Inferior parietal cortex (tissue), 1 donor: Measurements from ENCODE around the gene AKR1E2.
"Not testable (repeated sequence)": the region's sequence is repeated elsewhere in the genome, so short reads cannot be mapped to it uniquely, and the experiment has no call there.

Experiments
- DNase-seq: peaks from one replicate; pipeline ENCODE4 v3.0.0-alpha.2; 2016; ENCODE audit errors: extremely low spot score

Gene AKR1E2

DNA sequence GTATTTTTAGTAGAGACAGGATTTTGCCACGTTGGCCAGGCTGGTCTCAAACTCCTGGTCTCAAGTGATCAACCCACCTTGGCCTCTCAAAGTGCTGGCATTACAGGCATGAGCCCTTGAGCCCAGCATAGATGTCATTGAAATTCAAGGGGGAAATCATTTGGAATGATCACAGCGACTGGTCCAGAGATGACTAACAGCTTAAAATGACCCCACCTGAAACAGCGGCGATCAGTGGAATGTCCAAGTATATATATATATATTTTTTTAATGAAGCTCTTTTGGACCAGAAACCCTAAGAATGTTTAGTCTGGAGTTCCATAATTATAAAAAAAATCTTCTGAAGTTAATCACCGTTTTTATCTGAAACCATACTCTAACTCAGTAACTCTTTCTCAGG is 12.5 kb upstream of the AKR1E2 start:
- DNase-seq: no peak

GRCh38 chr10:4815646-4816180 is 10.3 kb upstream of the AKR1E2 start:
- DNase-seq: not testable (repeated sequence)

DNA sequence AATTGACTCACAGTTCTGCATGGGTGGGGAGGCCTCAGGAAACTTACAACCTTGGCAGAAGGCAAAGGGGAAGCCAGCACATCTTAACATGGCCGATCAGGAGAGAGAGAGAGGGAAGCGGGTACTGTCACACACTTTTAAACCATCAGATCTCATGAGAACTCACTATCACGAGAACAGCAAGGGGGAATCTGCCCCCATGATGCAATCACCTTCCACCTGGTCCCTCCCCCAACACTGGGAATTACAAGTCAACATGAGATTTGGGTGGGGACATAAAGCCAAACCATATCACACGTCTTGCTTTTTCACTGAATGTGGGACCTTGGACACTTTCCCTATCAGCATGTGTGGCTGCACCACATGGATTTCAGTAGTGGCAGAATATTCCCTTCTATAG is 9.0 kb upstream of the AKR1E2 start:
- DNase-seq: no peak

DNA sequence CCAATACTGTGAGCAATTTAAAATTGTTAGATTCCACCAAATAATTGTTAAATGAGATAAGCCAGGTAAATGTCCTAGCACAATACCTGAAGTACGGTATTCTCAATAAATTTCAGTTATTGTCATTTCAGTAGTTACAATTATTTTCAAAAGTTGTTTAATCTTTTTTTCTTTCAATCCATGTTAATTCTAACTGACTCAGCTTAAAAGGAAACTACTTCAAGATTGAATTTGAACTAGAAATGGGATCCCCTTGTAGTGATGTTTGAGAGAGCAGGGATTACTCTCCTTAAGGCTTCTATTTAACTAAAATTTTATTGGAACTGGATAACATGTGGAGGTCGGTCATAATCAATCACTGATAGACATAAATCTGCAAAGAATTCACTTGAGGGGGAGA is 6.9 kb upstream of the AKR1E2 start:
- no peak for DNase-seq

GRCh38 chr10:4819707-4820106 is 6.3 kb upstream of the AKR1E2 start:
- DNase-seq: no peak

DNA sequence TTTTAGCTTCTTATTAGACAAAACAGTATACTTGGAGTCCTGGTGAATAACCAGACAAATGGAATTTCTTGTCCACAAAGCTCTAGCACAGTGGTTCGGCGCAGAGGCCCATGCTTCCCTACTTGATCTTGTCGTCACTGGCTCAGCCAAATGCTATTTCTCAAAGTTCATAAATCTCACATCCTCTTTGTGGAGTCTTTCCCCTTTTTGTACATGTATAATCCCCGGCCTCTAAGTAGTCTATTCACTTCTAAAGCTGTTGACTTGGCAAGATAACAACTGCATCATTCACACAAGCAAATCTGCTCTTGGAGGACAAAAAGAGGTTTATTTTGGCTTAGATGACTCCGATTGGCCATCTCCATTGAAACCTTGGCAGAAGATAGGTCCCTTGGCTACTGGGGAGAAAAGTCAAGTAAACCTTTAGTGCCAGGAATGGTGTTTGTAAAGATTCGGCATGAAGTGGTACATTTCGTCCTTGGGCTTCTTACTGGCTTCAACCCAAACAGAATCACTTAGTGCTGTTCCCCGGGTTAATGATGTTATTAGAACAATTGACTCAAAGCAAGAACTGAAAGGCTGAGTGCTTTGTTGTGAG is 5.1 kb upstream of the AKR1E2 start:
- DNase-seq: peak; percentile 40

- DNase-seq: no peak
Measured at GRCh38 chr10:4822208-4822607, 3.8 kb upstream of the AKR1E2 start.

DNA sequence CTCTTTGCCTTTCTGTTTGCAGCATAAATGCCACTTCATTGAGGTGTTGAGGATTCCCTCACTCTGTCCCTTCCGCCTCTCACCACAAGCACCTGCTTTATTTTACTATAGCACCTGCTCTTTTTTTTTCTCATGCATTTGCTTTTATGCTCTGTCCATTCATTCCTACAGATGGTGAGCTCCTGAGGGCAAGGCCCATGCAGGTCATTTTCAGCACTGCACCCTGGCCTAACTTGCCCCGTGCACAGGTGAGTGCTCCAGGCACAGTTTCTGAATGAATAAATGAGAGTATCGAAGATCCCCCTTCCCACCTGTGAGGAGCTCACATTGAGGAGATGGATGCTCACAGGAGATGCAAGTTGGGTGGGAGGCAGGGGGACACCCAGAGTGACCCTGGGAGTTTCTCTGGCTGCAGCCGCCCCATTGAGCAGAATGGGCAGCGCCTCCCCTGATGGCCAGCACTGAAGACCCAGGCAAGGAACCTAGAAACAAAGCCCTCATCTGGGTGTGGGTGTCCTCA is 1.2 kb upstream of the AKR1E2 start:
- DNase-seq: no peak

DNA sequence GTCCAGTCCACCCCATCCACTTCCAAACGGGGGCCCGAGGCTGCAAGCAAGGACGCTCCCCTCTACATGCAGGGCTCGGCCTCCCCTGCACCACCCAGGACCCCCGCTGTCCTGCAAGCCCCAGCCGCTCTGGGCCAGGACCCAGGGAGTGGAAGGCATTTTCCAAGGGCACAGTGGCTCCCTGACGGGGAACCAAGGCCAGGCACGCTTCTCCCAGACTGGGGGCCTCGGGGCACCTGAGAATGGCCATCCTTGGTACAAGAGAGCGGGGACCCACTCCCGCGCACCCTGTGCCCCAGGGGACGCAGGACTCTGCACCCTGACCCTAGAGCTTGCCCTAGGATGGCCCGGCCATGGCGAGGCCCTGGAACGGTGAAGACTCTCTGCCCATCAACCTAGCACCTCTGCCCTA is 545 bp upstream of the AKR1E2 start:
- DNase-seq: no peak

GRCh38 chr10:4826792-4827324 is 851 bp downstream of the AKR1E2 start:
- DNase-seq: no peak

DNA sequence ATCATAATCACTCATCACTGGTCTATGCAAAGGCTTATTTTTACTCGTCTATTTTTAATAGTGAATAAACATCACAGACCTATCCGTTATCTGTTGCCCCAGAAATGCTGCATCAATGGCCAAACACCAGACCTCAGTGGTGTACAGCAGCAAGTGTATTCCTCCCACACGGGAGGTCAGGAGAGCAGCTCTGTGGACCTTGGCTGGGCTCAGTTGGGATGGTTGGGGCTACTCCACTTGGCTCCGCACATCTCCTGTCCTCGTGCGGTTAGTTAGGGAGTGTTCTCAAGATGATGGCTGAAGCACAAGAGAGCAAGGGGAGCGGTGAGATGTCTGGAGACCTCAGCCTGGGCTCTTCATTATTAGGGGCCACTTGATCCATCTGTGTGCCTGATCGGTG is 2.0 kb downstream of the AKR1E2 start:
- DNase-seq: no peak

DNA sequence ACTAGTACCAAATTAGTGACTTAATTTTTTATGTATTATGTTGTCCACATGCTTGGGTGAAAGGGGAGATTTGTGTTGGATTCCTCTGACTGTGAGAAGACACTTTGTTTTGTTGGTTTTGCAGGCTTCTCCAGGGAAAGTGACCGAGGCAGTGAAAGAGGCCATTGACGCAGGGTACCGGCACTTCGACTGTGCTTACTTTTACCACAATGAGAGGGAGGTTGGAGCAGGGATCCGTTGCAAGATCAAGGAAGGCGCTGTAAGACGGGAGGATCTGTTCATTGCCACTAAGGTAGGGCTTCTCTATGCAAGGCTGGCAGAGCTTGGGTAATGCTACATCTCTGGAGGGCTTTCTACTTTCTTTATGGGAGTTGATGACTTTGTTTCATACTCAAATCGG is 4.5 kb downstream of the AKR1E2 start:
- DNase-seq: no peak

DNA sequence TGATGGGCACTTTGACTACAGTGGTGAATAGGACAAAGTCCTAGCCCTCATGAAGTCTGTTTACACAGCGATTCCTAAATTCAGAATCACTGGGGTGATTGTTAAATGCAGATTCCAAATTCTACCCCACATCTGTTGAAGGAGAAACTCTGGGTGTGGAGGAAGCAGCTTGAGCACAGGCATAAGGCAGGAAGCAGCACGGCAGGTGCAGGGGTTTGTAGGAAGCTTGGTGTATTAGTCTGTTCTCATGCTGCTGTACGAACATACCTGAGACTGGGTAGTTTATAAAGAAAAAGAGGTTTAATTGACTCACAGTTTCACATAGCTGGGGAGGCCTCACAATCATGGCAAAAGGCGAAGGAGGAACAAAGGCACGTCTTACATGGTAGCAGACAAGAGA is 5.1 kb downstream of the AKR1E2 start:
- DNase-seq: no peak

- no peak for DNase-seq
Measured at GRCh38 chr10:4833286-4833685, 7.3 kb downstream of the AKR1E2 start.

- no peak for DNase-seq
Measured at GRCh38 chr10:4834898-4835405, 8.9 kb downstream of the AKR1E2 start.

GRCh38 chr10:4835494-4835918 is 9.5 kb downstream of the AKR1E2 start:
- DNase-seq: no peak

DNA sequence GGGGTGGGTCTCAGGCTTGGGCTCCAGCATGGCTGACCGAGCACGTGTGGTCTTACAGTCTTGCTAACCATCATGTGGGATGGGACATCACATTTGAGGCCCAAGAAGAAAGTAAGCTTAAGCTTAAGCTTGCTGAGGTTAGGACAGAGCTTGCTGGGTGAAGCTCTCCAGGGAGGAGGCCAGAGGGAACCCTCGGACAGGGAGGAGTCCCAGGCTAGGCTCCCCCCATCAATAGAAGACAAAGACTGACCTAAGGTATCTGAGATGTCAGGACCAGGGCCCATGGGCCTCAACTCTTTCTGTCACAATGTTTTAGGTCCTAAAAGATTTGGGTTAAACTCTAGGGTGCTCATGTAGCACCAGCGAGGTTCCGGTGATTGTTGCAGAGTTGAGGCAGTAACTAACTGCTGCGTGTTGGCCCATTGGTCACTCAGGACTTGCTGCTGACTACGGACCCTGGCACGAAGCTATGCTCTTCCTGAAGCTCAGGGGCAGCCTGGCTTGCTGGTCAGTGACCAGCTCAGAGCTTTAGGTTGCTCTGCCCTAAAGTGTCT is 10.5 kb downstream of the AKR1E2 start:
- no peak for DNase-seq

GRCh38 chr10:4837551-4837950 is 11.5 kb downstream of the AKR1E2 start:
- DNase-seq: no peak

GRCh38 chr10:4838743-4839142 is 12.7 kb downstream of the AKR1E2 start:
- no peak for DNase-seq

- DNase-seq: no peak
Measured at GRCh38 chr10:4839353-4839752, 13.3 kb downstream of the AKR1E2 start.

DNA sequence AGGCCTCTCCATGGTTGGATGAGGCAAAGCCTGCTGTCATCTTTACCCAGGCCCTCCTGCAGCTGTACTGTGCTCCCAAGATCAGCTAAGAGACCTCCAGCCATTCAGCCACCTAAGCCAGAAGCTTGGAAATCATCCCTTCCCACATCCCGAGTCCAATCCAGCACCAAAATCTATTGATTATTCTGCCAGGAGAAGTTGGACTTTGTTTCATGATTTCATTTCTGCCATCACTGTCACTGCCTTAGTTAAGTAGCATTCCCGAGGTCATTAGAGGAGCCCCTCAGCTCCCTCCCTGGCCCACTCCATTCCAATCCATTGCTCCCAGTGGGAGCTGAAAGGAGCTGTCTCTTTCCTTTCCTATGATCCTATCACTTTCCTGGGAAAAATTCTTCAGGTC is 14.1 kb downstream of the AKR1E2 start:
- DNase-seq: no peak

- DNase-seq: no peak
Measured at GRCh38 chr10:4843525-4844180, 17.6 kb downstream of the AKR1E2 start.

DNA sequence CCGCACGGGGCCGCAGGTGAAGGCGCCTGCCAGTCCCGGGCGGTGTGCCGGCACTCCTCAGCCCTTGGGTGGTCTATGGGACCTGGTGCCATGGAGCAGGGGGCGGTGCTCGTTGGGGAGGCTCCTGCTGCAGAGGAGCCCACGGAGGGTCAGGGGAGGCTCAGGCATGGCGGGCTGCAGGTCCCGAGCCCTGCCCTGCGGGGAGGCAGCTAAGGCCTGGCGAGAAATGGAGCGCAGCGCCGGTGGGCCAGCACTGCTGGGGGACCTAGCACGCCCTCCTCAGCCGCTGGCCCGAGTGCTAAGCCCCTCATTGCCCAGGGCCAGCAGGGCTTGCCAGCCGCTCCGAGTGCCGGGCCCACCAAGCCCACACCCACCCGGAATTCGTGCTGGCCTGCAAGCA is 18.9 kb downstream of the AKR1E2 start:
- no peak for DNase-seq
